OCI-LY7 (cell line): ENCODE data around the gene ECHDC1. TPM values are rescaled to one million over a fixed set of nuclear protein-coding genes. Genes with fewer than 3 reads are reported as not detected.

Source experiments
- BruUV-seq: library from RNA; stranded (reverse); fragments of 400-500 nt; replicated peaks from 2 replicates; lab custom pipeline; 2021; lab: Mats Ljungman, UMichigan
- CTCF ChIA-PET: fragments of 300-600 bp; sonication (Branson Sonifier 250); formaldehyde crosslinking; loops from one replicate; lab custom pipeline; 2022; ENCODE audit warnings: antibody characterized with exemption; ENCODE audit not compliant: unreplicated experiment; lab: Charles Lee
- POLR2A ChIA-PET: fragments of 300-600 bp; sonication (Branson Sonifier 250); formaldehyde crosslinking; loops from one replicate; lab custom pipeline; 2022; ENCODE audit warnings: antibody characterized with exemption; lab: Charles Lee
- DNase-seq: peaks from one replicate; pipeline ENCODE4 v3.0.0-alpha.2; 2015; ENCODE audit warnings: low spot score
- H2AFZ ChIP-seq: fragments of 200-600 bp; sonication (generic), shearing (Covaris generic); 2 replicates; pipeline ENCODE4 v1.6.1; 2014; ENCODE audit warnings: mild to moderate bottlenecking, antibody characterized with exemption, low read length, moderate library complexity
- H3K27ac ChIP-seq: fragments of 200-600 bp; sonication (generic); 2 replicates; pipeline ENCODE4 v1.5.1; 2014; ENCODE audit warnings: mixed run types, low read depth, mild to moderate bottlenecking, moderate library complexity, low read length, inconsistent platforms; ENCODE audit not compliant: poor library complexity, severe bottlenecking
- H3K36me3 ChIP-seq: fragments of 200-600 bp; sonication (generic); 2 replicates; pipeline ENCODE4 v1.6.1; 2014; ENCODE audit warnings: mild to moderate bottlenecking, antibody characterized with exemption, low read length, moderate library complexity, mixed read lengths; ENCODE audit not compliant: insufficient read depth
- H3K4me1 ChIP-seq: fragments of 200-600 bp; sonication (generic); 2 replicates; pipeline ENCODE4 v1.5.1; 2014; ENCODE audit warnings: mild to moderate bottlenecking, low read length; ENCODE audit not compliant: insufficient read depth, poor library complexity, severe bottlenecking
- H3K4me2 ChIP-seq: fragments of 200-600 bp; sonication (generic); 2 replicates; pipeline ENCODE4 v1.6.1; 2014; ENCODE audit warnings: mild to moderate bottlenecking, low read length
- H3K4me3 ChIP-seq: fragments of 200-600 bp; sonication (generic); 2 replicates; pipeline ENCODE4 v1.5.1; 2014; ENCODE audit warnings: mild to moderate bottlenecking, low read depth, low read length; ENCODE audit not compliant: poor library complexity, severe bottlenecking
- H3K79me2 ChIP-seq: fragments of 200-600 bp; sonication (generic); 2 replicates; pipeline ENCODE4 v1.6.1; 2016; ENCODE audit warnings: low read depth, mild to moderate bottlenecking, low read length, moderate library complexity, mixed read lengths; ENCODE audit not compliant: insufficient read depth
- H3K9me2 ChIP-seq: fragments of 200-600 bp; sonication (generic); 2 replicates; pipeline ENCODE4 v1.6.1; 2016; ENCODE audit warnings: mild to moderate bottlenecking, low read length, mixed read lengths; ENCODE audit not compliant: insufficient read depth
- H3K9me3 ChIP-seq: fragments of 200-600 bp; sonication (generic); 2 replicates; pipeline ENCODE4 v1.6.1; 2014; ENCODE audit warnings: mild to moderate bottlenecking, mixed run types, low read length, mixed read lengths
- H4K20me1 ChIP-seq: fragments of 200-600 bp; sonication (generic); 2 replicates; pipeline ENCODE4 v1.6.1; 2014; ENCODE audit warnings: mild to moderate bottlenecking, antibody characterized with exemption, low read length, moderate library complexity, mixed read lengths; ENCODE audit not compliant: insufficient read depth
- EZH2phosphoT487 ChIP-seq: fragments of 200-600 bp; sonication (generic); IDR thresholded peaks from 2 replicates; pipeline ENCODE4 v1.6.1; 2018; ENCODE audit warnings: low read depth, borderline replicate concordance, mild to moderate bottlenecking, mixed run types, antibody characterized with exemption, low read length, moderate library complexity, mixed read lengths
- intact Hi-C: fragments of 100-400 bp; cut with micrococcal nuclease; formaldehyde crosslinking; loops from one replicate; pipeline ENCODE4 v1.10.0; 2022; ENCODE audit not compliant: unreplicated experiment
- total RNA-seq, 2 experiments: library from RNA; depleted of rRNA in 1 of 2; stranded (reverse); fragments of >200 nt in 1 of 2; shearing (Covaris generic) in 1 of 2; gene quantifications; 2 replicates each; pipeline ENCODE4 v1.2.3, GENCODE V29; 2014 to 2022
- TF ChIP-seq, protein P1 (sequence below): fragments of 200-600 bp; sonication (generic); conservative IDR thresholded peaks from 2 replicates; pipeline ENCODE4 v1.5.1; 2014; ENCODE audit warnings: mild to moderate bottlenecking, antibody characterized with exemption, low read length, moderate library complexity, mixed read lengths

The ECHDC1 gene
- total RNA-seq, 2 experiments from 2014 or later, result 18.6 to 41.9 TPM

DNA sequence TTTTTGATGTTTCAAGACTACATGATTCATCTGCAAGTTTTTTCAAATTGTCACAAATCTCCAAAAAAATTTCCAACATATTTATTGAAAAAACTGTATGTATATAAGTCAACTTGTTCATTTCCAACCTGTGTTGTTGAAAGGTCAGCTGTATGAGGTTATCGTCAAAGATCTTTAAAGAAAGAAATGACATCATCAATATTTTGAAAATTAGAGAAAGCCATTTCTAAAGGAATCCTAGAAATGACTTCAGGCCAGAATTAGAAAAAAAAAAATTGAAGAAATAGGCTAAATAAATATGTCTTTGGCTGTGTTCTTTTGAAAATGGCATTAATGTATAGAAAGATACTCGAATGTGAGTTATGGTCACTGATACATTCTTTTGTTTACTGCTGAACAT is 69.9 kb downstream of the ECHDC1 start:
- H4K20me1 ChIP-seq, result peaks cover 6% of the 10 kb centered on the region; the same call in 1 of the 2 replicates
- H3K79me2 ChIP-seq, result peaks cover 35% of the 10 kb centered on the region
- peaks cover 11% of the 10 kb centered on the region for H3K4me1 ChIP-seq
- no peaks in the 10 kb centered on the region for H3K36me3 ChIP-seq
- no peaks in the 10 kb centered on the region for H3K9me2 ChIP-seq
- DNase-seq, result no peak
- no TSS peak for BruUV-seq
- H3K4me3 ChIP-seq, result no peak overlapping the region
- CTCF ChIA-PET, result no interaction called here
- POLR2A ChIA-PET, result interaction anchor here (0.9 to 1.2 kb wide), 2 partner anchors 13 to 67 kb away, joined by 3 read pairs; no protein-coding TSS in a partner anchor
- H3K4me2 ChIP-seq, result no peak overlapping the region
- TF ChIP-seq, protein P1, sequence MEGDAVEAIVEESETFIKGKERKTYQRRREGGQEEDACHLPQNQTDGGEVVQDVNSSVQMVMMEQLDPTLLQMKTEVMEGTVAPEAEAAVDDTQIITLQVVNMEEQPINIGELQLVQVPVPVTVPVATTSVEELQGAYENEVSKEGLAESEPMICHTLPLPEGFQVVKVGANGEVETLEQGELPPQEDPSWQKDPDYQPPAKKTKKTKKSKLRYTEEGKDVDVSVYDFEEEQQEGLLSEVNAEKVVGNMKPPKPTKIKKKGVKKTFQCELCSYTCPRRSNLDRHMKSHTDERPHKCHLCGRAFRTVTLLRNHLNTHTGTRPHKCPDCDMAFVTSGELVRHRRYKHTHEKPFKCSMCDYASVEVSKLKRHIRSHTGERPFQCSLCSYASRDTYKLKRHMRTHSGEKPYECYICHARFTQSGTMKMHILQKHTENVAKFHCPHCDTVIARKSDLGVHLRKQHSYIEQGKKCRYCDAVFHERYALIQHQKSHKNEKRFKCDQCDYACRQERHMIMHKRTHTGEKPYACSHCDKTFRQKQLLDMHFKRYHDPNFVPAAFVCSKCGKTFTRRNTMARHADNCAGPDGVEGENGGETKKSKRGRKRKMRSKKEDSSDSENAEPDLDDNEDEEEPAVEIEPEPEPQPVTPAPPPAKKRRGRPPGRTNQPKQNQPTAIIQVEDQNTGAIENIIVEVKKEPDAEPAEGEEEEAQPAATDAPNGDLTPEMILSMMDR, result no peak
- TF ChIP-seq EZH2phosphoT487, result no peak
- no peaks in the 10 kb centered on the region for H3K9me3 ChIP-seq
- no peak overlapping the region for H2AFZ ChIP-seq
- intact Hi-C loops, result no loop called here
- no peak overlapping the region for H3K27ac ChIP-seq

DNA sequence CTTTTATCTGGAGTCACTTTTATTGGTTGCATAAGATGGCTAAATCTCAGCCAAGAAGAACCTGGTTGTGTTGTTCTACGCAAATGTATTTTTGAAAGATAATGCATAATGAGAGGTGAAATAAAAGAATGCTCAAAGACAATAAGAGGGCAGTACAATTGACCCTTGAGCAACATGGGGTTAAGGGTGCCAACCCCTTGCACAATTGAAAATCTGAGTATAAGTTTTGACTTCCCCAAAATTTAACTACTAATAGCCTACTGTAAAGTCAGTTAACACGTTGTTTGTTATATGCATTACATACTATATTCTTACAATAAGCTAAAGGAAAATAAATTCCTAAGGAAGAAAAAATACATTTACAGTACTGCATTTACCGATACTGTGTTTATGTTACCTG is 70.8 kb downstream of the ECHDC1 start:
- Histone ChIP-seq H3K27ac (no peak overlapping the region), H3K4me3 (no peak overlapping the region), H3K9me2 (no peaks in the 10 kb centered on the region), H4K20me1 (peaks cover 6% of the 10 kb centered on the region; the same call in 1 of the 2 replicates), H3K4me1 (peaks cover 12% of the 10 kb centered on the region), H3K4me2 (no peak overlapping the region), H3K9me3 (no peaks in the 10 kb centered on the region), H3K36me3 (no peaks in the 10 kb centered on the region), H3K79me2 (peaks cover 44% of the 10 kb centered on the region), H2AFZ (no peak overlapping the region)
- BruUV-seq, result no TSS peak
- ChIA-PET CTCF (no interaction called here), POLR2A (interaction anchor here (0.5 to 0.9 kb wide), 2 partner anchors 13 to 19 kb away, joined by 3 read pairs; no protein-coding TSS in a partner anchor)
- intact Hi-C loops, result no loop called here
- DNase-seq, result no peak
- no peak for TF ChIP-seq EZH2phosphoT487
- TF ChIP-seq, protein P1, result no peak
